Inflammatory macrophage treated with lipopolysaccharide for 1 hour (primary cell): ENCODE results near the gene KLF2.
"Not testable (repeated sequence)": the region's sequence is repeated elsewhere in the genome, so short reads cannot be mapped to it uniquely, and the experiment has no call there.

Experiments
- DNase-seq, 2 donors: peaks; one replicate each; pipeline ENCODE4 v3.0.0-alpha.2; 2020 to 2022

KLF2 gene

DNA sequence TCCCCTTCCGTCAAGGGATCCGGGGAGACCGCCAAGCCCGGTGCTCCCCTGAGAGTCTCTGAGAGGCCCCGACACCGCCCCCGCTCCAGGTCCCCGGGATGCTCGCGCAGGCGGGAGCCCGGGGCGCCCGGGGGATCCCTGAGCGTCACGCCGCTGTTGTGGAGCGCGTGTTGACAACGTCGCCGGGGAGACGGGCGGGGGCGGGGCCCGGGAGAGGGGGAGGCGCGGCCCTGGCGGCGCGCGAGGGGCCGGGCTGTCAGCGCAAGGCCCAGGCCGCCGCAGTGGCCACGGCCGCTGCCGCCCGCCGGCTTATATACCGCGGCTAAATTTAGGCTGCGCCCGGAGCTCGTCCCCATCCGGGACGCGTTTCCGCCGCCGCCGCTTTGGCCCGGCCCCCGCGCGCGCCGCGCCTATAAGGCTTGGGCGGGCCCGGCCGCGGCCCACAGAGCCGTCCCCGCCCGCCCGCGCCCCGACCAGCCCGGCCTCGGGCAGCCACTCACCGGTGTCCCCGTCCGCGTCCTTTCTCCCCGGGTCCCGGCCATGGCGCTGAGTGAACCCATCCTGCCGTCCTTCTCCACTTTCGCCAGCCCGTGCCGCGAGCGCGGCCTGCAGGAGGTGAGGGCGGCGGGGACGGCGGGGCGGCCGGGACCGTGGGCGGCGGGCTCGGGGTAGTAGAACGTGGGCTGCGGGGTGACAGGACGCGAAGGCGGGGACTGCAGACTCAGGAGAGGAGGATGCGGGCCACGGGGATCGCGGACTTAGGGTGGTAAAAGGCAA lies at the start of gene KLF2:
KLF2 (plus strand) TSS at position 443 of the 777 bp plus-strand sequence; CDS start at position 541, 98 bp downstream.
- DNase-seq, result peak; percentile 88 to 97

DNA sequence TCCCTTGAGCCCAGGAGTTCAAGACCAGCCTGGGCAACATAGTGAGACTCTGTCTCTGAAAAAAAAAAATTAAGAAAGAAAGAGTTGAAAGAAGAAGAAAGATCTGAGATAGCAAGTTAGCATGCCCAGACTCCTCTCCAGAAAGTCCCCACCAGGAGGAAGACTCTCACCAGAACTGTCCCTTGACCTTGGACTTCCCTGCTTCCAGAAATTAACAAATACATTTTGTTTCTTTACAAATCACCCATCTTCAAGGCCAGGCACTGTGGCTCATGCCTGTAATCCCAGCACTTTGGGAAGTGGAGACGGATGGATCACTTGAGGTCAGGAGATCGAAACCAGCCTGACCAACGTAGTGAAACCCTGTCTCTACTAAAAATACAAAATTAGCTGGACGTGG lies 44.3 kb upstream of the KLF2 start:
- DNase-seq, result peak; percentile 18 to 35

DNA sequence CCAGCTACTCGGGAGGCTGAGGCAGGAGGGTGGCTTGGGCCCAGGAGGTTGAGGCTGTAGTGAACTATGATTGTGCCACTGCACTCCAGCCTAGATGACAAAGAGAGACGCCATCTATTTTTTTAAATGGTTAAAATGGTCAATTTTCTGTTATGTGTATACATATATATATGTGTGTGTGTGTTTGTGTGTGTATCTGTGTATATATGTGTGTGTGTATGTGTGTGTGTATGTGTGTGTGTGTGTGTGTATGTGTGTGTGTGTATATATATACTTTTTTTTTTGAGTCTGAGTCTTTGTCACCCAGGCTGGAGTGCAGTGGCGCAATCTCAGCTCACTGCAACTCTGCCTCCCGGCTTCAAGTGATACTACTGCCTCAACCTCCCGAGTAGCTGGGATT lies 42.9 kb upstream of the KLF2 start:
- no peak for DNase-seq

GRCh38 chr19:16283210-16284061 lies 41.2 kb upstream of the KLF2 start:
- DNase-seq, result peak; percentile 89 to 93

DNA sequence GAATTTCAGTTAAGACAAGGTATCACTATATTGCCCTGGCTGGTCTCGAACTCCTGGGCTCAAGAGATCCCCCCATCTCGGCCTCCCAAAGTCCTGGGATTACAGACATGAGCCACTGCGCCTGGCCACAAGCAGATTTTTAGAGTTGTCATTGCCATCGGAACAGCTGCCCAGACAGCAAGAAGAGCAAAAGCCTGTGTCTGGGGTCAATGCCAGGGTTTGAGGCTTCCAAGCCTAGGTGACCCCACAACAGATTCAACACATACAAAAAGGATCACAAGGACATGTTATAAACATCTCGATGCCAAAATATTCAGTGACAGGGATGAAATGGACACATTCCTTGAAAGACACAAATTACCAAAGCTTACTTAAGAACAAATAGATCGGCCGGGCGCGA lies 40.1 kb upstream of the KLF2 start:
- DNase-seq, result no peak

DNA sequence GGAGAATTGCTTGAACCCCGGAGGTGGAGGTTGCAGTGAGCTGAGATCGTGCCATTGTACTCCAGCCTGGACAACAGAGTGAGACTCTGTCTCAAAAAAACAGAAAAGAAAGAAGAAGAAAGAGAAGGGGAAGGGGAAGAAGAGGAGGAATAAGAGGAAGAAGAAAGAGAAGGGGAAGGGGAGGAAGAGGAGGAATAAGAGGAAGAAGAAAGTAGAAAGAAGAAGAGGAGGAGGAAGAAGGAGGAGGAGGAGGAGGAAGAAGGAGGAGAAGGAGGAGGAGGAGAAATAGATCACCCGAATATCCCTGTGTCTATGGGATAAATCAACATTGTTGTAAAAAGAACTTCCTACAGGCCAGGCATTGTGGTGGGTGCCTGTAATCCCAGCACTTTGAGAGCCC lies 39.5 kb upstream of the KLF2 start:
- peak in 1 of 2 donors; percentile 12 for DNase-seq

GRCh38 chr19:16285769-16286498 lies 38.7 kb upstream of the KLF2 start:
- peak; percentile 49 to 53 for DNase-seq

DNA sequence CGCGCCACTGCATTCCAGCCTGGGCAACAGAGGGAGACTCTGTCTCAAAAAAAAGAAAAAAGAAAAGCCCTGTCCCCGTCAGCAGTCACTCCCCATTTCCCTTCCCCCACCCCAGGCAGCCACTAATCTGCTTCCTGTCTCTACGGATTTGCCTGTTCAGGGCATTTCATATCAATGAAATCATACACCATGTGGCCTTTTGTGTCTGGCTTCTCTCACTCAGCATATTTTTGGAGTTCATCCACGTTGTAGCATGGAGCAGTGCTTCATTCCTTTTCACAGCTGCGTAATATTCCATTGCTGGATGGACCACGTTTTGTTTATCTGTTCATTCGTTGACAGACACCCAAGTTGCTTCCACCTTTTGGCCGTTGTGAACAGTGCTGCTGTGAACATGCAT lies 36.1 kb upstream of the KLF2 start:
- no peak for DNase-seq

GRCh38 chr19:16289594-16289993 lies 35.0 kb upstream of the KLF2 start:
- DNase-seq, result no peak

GRCh38 chr19:16290692-16291091 lies 33.9 kb upstream of the KLF2 start:
- no peak for DNase-seq

DNA sequence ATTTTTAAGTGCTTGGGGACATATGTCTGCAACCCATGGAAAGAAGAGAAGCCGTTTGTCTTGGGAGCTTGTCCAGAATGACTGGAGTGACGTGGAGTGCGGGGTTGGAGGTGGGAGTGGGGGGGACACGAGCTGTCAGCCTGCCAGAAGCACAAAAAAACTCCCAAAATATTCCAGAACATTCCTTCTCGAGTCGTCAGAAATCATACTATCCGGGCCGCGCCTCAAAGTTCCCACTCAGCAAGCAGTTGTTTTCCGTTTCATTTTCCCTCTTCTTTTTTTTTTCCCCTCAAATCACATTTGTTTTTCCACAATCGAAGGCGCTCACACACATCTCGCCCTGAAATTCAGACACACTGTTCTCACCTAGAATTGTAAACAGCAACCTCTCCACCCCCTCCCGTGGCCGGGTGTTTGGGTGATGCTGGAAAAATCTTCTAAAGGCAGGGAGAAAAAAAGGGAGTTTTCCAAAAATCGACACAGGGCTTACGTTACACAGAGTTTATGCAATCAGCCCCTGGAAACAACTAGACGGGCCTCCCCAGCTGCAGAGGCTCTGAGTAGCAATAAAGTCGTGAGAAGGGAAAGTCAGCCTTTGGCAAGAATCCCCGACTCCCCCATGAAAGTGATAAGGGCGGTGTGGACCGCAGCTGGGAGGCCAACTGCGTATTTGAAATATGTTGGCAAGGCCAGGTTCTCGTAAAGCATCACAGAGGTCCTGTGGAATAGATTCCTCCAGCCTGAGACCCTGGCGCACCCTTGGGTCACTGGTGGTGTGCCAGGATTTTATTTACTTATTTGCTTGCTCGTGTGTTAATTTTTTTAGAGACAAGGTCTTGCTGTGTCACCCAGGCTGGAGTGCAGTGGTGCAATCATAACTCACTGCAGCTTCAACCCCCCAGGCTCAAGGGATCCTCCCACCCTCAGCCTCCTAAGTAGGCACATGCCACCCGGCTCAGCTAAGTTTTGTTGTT lies 31.2 kb upstream of the KLF2 start:
- peak; percentile 72 to 87 for DNase-seq

DNA sequence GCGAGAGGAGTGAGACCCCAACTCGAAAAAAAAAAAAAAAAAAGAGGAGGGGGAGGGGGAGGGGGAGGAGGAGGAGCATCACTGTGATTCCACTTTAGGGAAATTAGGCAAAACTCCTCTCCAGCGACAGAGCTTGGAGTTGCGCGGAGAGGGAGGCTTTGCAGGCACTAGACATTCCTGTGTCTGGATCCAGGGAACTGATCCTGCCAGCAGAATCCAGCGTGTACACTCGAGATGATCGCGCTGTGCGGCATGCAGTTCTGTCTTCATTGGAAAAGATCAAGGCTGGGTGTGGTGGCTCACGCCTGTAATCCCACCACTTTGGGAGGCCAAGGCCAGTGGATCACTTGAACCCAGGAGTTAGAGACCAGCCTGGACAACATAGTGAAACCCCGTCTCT lies 29.6 kb upstream of the KLF2 start:
- no peak for DNase-seq

- no peak for DNase-seq
These were observed 27.9 kb upstream of the KLF2 start for GRCh38 chr19:16296713-16297112.

DNA sequence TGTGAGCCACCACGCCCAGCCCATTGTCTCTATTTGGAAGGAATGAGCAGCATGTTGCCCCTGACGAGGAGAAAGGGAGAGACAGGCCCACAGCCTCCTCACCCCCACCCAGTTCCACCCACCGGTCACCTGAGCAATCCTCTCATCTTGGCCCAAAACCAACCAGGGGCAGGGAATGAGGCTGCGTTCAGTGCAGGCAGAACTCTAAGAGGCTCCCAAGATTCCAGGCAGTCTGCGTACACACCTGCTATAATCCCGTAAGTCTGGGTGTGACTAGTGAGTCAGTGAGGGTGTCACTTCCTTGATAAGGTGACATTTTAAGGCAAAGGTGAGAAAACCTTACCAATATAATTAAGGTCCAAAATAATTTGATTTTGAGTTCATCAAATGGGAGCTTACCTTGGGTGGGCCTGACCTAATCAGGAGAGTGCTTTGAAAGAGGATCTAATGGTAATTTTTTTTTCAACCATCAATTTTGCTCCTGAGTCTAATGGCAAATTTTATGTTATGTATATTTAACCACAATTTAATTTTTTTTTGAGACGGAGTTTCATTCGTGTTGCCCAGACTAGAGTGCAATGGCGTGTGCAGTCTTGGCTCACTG lies 26.9 kb upstream of the KLF2 start:
- DNase-seq, result no peak

GRCh38 chr19:16298334-16298733 lies 26.3 kb upstream of the KLF2 start:
- DNase-seq, result no peak

- DNase-seq, result no peak
These were observed 22.5 kb upstream of the KLF2 start for GRCh38 chr19:16301999-16302694.

DNA sequence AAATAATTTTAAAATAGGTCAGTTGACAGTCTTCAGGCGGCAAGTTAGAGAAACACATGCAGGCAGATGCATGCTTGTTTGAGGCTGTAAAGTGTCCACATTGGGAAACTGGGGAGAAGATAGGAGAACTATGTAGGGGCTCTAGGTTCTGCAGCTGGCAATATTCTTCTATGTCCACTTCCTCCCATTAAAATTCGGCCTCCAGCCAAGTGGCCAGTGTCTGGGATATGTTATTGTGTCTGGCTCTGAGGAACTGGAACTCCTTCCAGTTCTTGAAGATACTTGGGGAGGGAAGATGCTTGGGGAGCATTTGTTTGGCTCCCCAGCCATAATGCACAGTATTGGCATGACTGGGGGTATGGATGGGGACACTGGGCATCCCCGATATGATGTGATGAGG lies 20.9 kb upstream of the KLF2 start:
- no peak for DNase-seq

DNA sequence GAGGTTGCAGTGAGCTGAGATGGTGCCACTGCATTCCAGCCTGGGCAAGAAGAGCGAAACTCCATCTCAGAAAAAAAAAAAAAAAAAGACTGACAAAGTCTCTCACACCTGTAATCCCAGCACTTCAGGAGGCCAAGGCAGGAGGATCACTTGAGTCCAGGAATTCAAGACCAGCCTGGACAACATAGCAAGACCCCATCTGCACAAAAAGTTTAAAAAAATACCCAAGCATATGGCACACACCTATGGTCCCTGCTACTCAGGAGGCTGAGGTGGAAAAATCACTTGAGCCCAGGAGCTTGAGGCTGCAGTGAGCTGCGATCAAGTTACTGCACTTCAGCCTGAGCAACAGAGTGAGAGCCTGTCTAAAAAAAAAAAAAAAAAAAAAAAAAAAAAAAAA lies 20.1 kb upstream of the KLF2 start:
- DNase-seq, result not testable (repeated sequence)

DNA sequence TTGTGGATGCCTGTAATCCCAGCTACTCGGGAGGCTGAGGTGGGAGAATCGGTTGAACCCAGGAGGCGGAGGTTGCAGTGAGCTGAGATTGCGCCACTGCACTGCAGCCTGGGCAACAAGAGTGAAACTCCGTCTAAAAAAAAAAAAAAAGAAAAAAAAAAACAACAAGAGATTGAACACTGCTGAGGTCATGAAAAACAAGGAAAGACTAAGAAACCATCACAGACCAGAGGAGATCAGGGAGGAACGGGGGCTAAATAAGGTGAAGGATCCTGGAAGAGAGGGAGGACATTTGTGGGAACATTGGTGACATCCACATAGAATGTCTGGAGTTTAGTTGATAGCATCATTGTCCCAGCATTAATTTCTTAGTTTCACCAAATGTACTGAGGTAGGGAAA lies 19.6 kb upstream of the KLF2 start:
- not testable (repeated sequence) for DNase-seq

DNA sequence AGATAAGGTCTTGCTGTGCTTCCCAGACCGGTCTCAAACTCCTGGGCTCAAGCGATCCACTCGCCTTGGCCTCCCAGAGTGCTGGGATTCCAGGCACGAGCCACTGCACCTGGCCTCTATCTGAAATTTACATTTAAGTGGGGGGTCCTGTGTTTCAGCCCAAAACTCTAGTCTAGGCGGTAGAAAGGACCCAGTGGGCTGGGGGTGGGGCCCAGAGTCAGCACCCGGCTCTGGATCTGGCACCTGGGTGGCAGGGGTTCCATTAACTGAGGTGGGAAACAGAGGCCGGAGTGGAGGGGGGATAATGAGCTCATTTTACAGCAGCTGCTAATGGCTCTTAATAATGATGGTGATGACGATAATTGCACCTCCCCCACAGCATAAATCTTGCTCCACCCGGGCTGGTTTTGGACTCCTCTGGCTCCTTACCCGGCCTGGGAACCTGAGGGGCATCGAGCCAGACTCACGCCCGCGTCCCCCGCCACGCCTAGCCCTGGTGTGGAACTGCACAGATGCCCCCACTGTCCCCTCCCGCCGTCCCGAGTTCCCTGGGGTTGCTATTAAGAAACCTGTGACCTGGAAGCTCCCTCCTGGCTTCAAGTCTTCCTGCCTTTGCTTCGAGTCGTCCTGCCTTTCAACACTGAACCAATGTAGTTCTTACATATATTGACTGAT lies 17.8 kb upstream of the KLF2 start:
- DNase-seq, result no peak
